Upper lobe of right lung (tissue), 1 donor: Measurements from ENCODE around the gene JUND. TPM values are rescaled to one million over a fixed set of nuclear protein-coding genes. Genes with fewer than 3 reads are reported as not detected.

Experiments
- ATAC-seq: fragments of 200-7000 bp; cut with Tn5 transposase; one replicate; pipeline ENCODE4 v1.9.1; 2020; ENCODE audit warnings: mild to moderate bottlenecking, moderate library complexity
- DNase-seq: peaks from one replicate; pipeline ENCODE4 v3.0.0-alpha.2; 2020
- H3K27ac ChIP-seq: fragments of 200-600 bp; one replicate; pipeline ENCODE4 v1.8.0; 2022
- H3K27me3 ChIP-seq: fragments of 200-600 bp; one replicate; pipeline ENCODE4 v1.8.0; 2022; ENCODE audit warnings: mild to moderate bottlenecking
- H3K36me3 ChIP-seq: fragments of 200-600 bp; one replicate; pipeline ENCODE4 v1.8.0; 2022
- H3K4me1 ChIP-seq: fragments of 200-600 bp; one replicate; pipeline ENCODE4 v1.8.0; 2022
- H3K4me3 ChIP-seq: fragments of 200-600 bp; one replicate; pipeline ENCODE4 v1.8.0; 2022; ENCODE audit warnings: mild to moderate bottlenecking
- H3K9me3 ChIP-seq: fragments of 200-600 bp; one replicate; pipeline ENCODE4 v1.8.0; 2022
- intact Hi-C: fragments of 100-400 bp; cut with DNase I; formaldehyde crosslinking; loops from one replicate; pipeline ENCODE4 v1.11.0; 2022
- total RNA-seq: library from RNA; stranded (reverse); fragmentation: NEBNext Ultra II Directional; extraction: Animal tissue kit (Norgen Biotek cat#: 25700); gene quantifications from one replicate; pipeline ENCODE4 v1.2.1, GENCODE V29; 2021
- TF ChIP-seq, protein P1 (sequence below): fragments of 200-600 bp; IDR thresholded peaks from one replicate; pipeline ENCODE4 v1.8.0; 2022; ENCODE audit warnings: antibody characterized with exemption
- donor health status: DM: no; HTN: yes; CAD: no; lungs with severe emphysema.

JUND gene
- total RNA-seq, 1 donor from 2014 or later: 204 TPM

DNA sequence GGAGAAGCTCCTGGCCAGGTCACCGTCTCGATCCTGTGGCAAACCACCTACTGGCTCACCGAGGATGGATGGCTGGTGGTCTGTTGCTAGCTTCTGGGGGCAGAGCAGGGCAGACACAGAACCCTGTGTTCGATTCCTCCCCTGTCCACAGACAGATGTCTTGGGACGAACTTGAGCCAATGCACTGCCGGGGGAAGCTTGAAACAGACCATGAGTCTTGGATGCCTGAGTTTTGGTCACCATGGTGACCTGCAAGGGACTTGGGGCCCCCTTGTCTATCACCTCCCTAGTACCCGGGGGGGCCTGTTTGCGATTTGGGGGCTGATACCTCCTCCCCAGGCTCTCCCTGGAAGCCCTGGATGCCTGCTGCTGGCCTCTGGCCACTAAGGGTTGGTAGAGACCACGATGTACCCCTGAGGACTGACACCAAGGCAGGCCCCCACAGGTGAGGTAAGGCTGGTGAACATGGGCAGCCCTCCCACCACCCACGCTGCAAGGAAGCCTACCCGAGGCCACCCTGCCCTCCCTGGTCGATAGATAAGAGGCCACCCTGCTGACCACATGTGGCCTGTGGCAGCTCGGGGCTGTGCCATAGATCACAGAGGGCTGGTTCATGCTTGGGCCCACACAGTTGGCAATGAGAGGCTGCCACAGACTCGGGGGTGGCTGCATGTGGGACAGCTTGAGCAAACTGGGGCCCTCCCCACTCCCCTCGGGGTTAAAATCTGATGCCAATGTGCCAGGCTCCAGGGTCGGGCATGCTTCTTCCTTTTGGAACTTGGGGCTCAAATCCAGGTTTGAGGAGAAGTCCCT, 17.9 kb downstream of the JUND start:
- DNase-seq (no peak), ATAC-seq (no peak)
- Histone ChIP-seq H3K27ac (no peak overlapping the region), H3K4me3 (no peak overlapping the region), H3K4me1 (no peaks in the 10 kb centered on the region), H3K36me3 (peaks cover 18% of the 10 kb centered on the region), H3K9me3 (no peaks in the 10 kb centered on the region), H3K27me3 (no peaks in the 10 kb centered on the region)
- TF ChIP-seq, protein P1, sequence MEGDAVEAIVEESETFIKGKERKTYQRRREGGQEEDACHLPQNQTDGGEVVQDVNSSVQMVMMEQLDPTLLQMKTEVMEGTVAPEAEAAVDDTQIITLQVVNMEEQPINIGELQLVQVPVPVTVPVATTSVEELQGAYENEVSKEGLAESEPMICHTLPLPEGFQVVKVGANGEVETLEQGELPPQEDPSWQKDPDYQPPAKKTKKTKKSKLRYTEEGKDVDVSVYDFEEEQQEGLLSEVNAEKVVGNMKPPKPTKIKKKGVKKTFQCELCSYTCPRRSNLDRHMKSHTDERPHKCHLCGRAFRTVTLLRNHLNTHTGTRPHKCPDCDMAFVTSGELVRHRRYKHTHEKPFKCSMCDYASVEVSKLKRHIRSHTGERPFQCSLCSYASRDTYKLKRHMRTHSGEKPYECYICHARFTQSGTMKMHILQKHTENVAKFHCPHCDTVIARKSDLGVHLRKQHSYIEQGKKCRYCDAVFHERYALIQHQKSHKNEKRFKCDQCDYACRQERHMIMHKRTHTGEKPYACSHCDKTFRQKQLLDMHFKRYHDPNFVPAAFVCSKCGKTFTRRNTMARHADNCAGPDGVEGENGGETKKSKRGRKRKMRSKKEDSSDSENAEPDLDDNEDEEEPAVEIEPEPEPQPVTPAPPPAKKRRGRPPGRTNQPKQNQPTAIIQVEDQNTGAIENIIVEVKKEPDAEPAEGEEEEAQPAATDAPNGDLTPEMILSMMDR: no peak
- intact Hi-C loops: no loop called here

DNA sequence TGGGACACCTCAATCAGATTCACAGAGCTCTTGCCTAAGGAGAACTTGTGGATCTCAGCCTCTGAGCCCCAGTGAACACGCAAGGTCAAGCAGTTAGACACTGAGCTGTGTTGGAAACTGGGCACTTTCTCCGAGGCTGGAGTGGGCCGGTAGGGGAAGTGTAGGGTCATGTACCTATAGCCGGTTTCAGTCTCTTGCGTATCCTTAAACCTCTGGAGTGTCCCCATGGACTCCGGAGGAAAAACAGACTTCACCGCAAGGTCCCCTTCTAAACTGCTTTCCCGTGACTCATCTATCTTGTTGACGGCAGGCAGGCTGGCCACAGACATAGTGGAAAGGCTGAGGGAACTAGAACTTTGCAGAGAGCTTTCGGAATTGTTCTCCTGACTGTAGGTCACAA, 18.5 kb downstream of the JUND start:
- intact Hi-C loops: no loop called here
- Histone ChIP-seq H3K9me3 (no peaks in the 10 kb centered on the region), H3K27ac (no peak overlapping the region), H3K27me3 (no peaks in the 10 kb centered on the region), H3K4me1 (no peaks in the 10 kb centered on the region), H3K36me3 (peaks cover 18% of the 10 kb centered on the region), H3K4me3 (no peak overlapping the region)
- no peak for DNase-seq
- TF ChIP-seq, protein P1: no peak
- no peak for ATAC-seq

DNA sequence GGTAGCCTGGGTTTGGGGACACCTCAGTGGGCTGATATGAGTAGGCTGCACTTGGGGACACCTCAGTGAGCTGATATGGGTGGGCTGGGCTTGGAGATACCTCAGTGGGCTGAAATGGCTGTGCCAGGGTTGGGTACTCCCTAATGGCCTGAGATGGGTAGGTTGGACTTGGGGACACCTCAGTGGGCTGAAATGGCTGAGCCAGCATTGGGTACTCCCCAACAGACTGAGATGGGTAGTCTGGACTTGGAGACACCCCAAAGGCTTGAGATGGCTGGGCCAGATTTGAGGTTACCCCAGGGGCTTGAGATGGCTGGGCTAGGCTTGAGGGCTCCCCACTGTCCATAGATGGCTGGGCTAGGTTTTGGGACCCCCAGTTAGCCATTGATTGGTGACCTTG, 19.3 kb downstream of the JUND start:
- ATAC-seq (no peak), DNase-seq (no peak)
- Histone ChIP-seq H3K9me3 (no peaks in the 10 kb centered on the region), H3K4me1 (no peaks in the 10 kb centered on the region), H3K27ac (no peak overlapping the region), H3K27me3 (no peaks in the 10 kb centered on the region), H3K36me3 (peaks cover 15% of the 10 kb centered on the region), H3K4me3 (no peak overlapping the region)
- TF ChIP-seq, protein P1: no peak
- intact Hi-C loops: no loop called here

DNA sequence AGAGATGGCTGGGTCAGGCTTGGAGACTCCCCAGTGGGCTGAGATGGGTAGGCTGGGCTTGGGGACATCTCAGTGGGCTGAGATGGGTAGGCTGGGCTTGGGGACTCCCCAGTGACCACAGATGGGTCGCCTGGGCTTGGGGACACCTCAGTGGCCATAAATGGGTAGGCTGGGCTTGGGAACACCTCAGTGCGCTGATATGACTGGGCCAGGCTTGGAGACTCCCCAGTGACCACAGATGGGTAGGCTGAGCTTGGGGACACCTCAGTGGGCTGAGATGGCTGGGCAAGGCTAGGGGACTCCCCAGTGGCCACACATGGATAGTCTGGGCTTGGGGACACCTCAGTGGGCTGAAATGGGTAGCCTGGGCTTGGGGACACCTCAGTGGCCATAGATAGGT, 19.9 kb downstream of the JUND start:
- DNase-seq (no peak), ATAC-seq (no peak)
- Histone ChIP-seq H3K27me3 (no peaks in the 10 kb centered on the region), H3K36me3 (peaks cover 9% of the 10 kb centered on the region), H3K4me3 (no peak overlapping the region), H3K9me3 (no peaks in the 10 kb centered on the region), H3K4me1 (no peaks in the 10 kb centered on the region), H3K27ac (no peak overlapping the region)
- intact Hi-C loops: no loop called here
- TF ChIP-seq, protein P1: no peak

DNA sequence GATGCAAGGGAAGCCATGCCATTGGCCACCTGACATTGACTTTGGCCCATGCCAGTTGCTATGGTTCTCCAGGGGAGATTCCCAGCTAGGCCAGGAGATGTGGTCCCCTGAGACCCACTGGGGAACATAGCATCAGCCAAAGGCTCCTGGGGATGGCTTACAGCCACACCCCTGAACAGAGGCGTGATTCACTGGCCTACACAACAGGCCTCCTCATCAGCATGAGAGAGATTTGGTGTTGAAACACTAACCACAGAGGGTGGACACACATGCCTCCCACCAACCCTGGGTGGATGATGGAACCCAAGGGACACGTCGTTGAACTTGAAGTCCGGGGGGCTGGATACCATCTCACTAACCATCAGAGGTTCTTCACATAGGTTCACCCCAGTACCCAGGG, 21.5 kb downstream of the JUND start:
- peaks cover 4% of the 10 kb centered on the region for H3K36me3 ChIP-seq
- no peaks in the 10 kb centered on the region for H3K9me3 ChIP-seq
- TF ChIP-seq, protein P1: no peak
- no peaks in the 10 kb centered on the region for H3K4me1 ChIP-seq
- ATAC-seq (no peak), DNase-seq (no peak)
- no peak overlapping the region for H3K4me3 ChIP-seq
- intact Hi-C loops: loop anchor here (10.0 kb wide), 1 partner anchor 55 kb away; the partner anchor contains the start of gene RAB3A
- no peaks in the 10 kb centered on the region for H3K27me3 ChIP-seq
- H3K27ac ChIP-seq: no peak overlapping the region
